ENCODE data around the gene MLF2.

The MLF2 gene

GRCh38 chr12:6777386-6777785 is 24.4 kb upstream of the MLF2 start:
- no peak for FAIRE-seq

GRCh38 chr12:6775185-6776174 is 22.5 kb upstream of the MLF2 start:
- FAIRE-seq, result no peak

GRCh38 chr12:6774499-6775062 is 21.6 kb upstream of the MLF2 start:
- no peak for FAIRE-seq

GRCh38 chr12:6773590-6774351 is 20.8 kb upstream of the MLF2 start:
- no peak for FAIRE-seq

GRCh38 chr12:6772726-6773589 is 20.0 kb upstream of the MLF2 start:
- no peak for FAIRE-seq

- FAIRE-seq, result no peak
These were observed 19.4 kb upstream of the MLF2 start, which contains the start of gene LAG3 for GRCh38 chr12:6772331-6772695. TSS of gene LAG3 (plus strand) at chr12:6772520. CDS start at chr12:6772853, 333 bp downstream.

- FAIRE-seq, result no peak
These were observed 18.8 kb upstream of the MLF2 start for GRCh38 chr12:6771509-6772330.

GRCh38 chr12:6771091-6771495 is 18.2 kb upstream of the MLF2 start:
- FAIRE-seq, result no peak

- FAIRE-seq, result no peak
These were observed 17.7 kb upstream of the MLF2 start for GRCh38 chr12:6770600-6770999.

- no peak for FAIRE-seq
These were observed 17.2 kb upstream of the MLF2 start for GRCh38 chr12:6770094-6770493.

- no peak for FAIRE-seq
These were observed 16.7 kb upstream of the MLF2 start for GRCh38 chr12:6769666-6770065.

GRCh38 chr12:6768990-6769389 is 16.0 kb upstream of the MLF2 start:
- no peak for FAIRE-seq

GRCh38 chr12:6768437-6768914 is 15.5 kb upstream of the MLF2 start:
- no peak for FAIRE-seq

- FAIRE-seq, result no peak
These were observed 14.7 kb upstream of the MLF2 start for GRCh38 chr12:6767353-6768319.

- FAIRE-seq, result no peak
These were observed 13.9 kb upstream of the MLF2 start for GRCh38 chr12:6766651-6767349.

- no peak for FAIRE-seq
These were observed 13.0 kb upstream of the MLF2 start, which contains the start of gene PTMS for GRCh38 chr12:6765634-6766581. TSS of gene PTMS (plus strand) at chr12:6766363. CDS start at chr12:6766706, 343 bp downstream.

GRCh38 chr12:6765048-6765633 is 12.2 kb upstream of the MLF2 start:
- FAIRE-seq, result no peak

Data from endometrium (tissue), 2 donors.